ENCODE data around the gene DMBT1. TPM values are rescaled to one million over a fixed set of nuclear protein-coding genes. Genes with fewer than 3 reads are reported as not detected.
A peak's percentile ranks its signal among the peaks of the same experiment; 100 is the strongest.

DMBT1 gene
- not detected for polyA plus RNA-seq

- Mint-ChIP-seq H3K9me3 (no peaks in the 10 kb centered on the region), H3K36me3 (no peaks in the 10 kb centered on the region), H3K4me3 (no peak within 1 kb of the TSS), H3K4me1 (peaks cover 0 to 10% of the 10 kb centered on the region in 2 donors), H3K27ac (no peak within 1 kb of the TSS), H3K27me3 (ENCODE audit: low read depth in 3 of 3) (peaks cover 1 to 28% (median 7%) of the 10 kb centered on the region in 3 donors)
- no peak for DNase-seq
These were observed at the start of gene DMBT1 for GRCh38 chr10:122560279-122560804. DMBT1 (plus strand) TSS chr10:122560754; CDS start chr10:122560771, 17 bp downstream.

GRCh38 chr10:122513053-122513452 lies 47.5 kb upstream of the DMBT1 start:
- DNase-seq: no peak
- Mint-ChIP-seq H3K9me3 (no peaks in the 10 kb centered on the region), H3K4me1 (peaks cover 7 to 16% of the 10 kb centered on the region in 2 donors), H3K36me3 (no peaks in the 10 kb centered on the region), H3K27ac (no peak overlapping the region), H3K4me3 (no peak overlapping the region), H3K27me3 (ENCODE audit: low read depth in 3 of 3) (peaks cover 0 to 4% (median 0%) of the 10 kb centered on the region in 3 donors)

- H3K36me3 Mint-ChIP-seq: no peaks in the 10 kb centered on the region
- no peak for DNase-seq
- H3K4me1 Mint-ChIP-seq: peaks cover 7 to 16% of the 10 kb centered on the region in 2 donors
- H3K27ac Mint-ChIP-seq: no peak overlapping the region
- peaks cover 0 to 2% (median 0%) of the 10 kb centered on the region in 6 donors for H3K9me3 Mint-ChIP-seq
- peaks cover 0 to 8% (median 4%) of the 10 kb centered on the region in 3 donors for H3K27me3 Mint-ChIP-seq (ENCODE audit: low read depth in 3 of 3)
- no peak overlapping the region for H3K4me3 Mint-ChIP-seq
These were observed 46.3 kb upstream of the DMBT1 start for GRCh38 chr10:122514045-122514840.

GRCh38 chr10:122515022-122515424 lies 45.5 kb upstream of the DMBT1 start:
- Mint-ChIP-seq H3K36me3 (no peaks in the 10 kb centered on the region), H3K9me3 (peaks cover 0 to 2% (median 0%) of the 10 kb centered on the region in 6 donors), H3K27ac (no peak overlapping the region), H3K27me3 (ENCODE audit: low read depth in 3 of 3) (peaks cover 0 to 8% (median 4%) of the 10 kb centered on the region in 3 donors), H3K4me3 (no peak overlapping the region), H3K4me1 (peaks cover 7 to 16% of the 10 kb centered on the region in 2 donors)
- DNase-seq: no peak

GRCh38 chr10:122515588-122516231 lies 44.8 kb upstream of the DMBT1 start:
- Mint-ChIP-seq H3K4me1 (peaks cover 7 to 16% of the 10 kb centered on the region in 2 donors), H3K9me3 (peaks cover 0 to 2% (median 0%) of the 10 kb centered on the region in 6 donors), H3K27me3 (ENCODE audit: low read depth in 3 of 3) (peaks cover 0 to 9% (median 5%) of the 10 kb centered on the region in 3 donors), H3K36me3 (no peaks in the 10 kb centered on the region), H3K27ac (no peak overlapping the region), H3K4me3 (peak overlapping the region in 2 of 5 donors; percentile 53 to 62)
- DNase-seq: peak; percentile 27 to 49 (median 28)

- no peak for DNase-seq
- Mint-ChIP-seq H3K4me3 (no peak overlapping the region), H3K27ac (peak overlapping the region in 1 of 6 donors; percentile 45), H3K36me3 (no peaks in the 10 kb centered on the region), H3K4me1 (peaks cover 7 to 16% of the 10 kb centered on the region in 2 donors), H3K9me3 (peaks cover 0 to 2% (median 0%) of the 10 kb centered on the region in 6 donors), H3K27me3 (ENCODE audit: low read depth in 3 of 3) (peaks cover 2 to 9% (median 7%) of the 10 kb centered on the region in 3 donors)
These were observed 43.8 kb upstream of the DMBT1 start for GRCh38 chr10:122516734-122517133.

GRCh38 chr10:122519144-122519543 lies 41.4 kb upstream of the DMBT1 start:
- peaks cover 0 to 2% (median 0%) of the 10 kb centered on the region in 6 donors for H3K9me3 Mint-ChIP-seq
- peaks cover 5 to 9% (median 7%) of the 10 kb centered on the region in 3 donors for H3K27me3 Mint-ChIP-seq (ENCODE audit: low read depth in 3 of 3)
- no peaks in the 10 kb centered on the region for H3K36me3 Mint-ChIP-seq
- DNase-seq: no peak
- no peak overlapping the region for H3K4me3 Mint-ChIP-seq
- no peak overlapping the region for H3K27ac Mint-ChIP-seq
- H3K4me1 Mint-ChIP-seq: peaks cover 7 to 16% of the 10 kb centered on the region in 2 donors

- peaks cover 0 to 2% (median 0%) of the 10 kb centered on the region in 6 donors for H3K9me3 Mint-ChIP-seq
- no peaks in the 10 kb centered on the region for H3K36me3 Mint-ChIP-seq
- no peak for DNase-seq
- no peak overlapping the region for H3K4me3 Mint-ChIP-seq
- peaks cover 6 to 7% (median 6%) of the 10 kb centered on the region in 3 donors for H3K27me3 Mint-ChIP-seq (ENCODE audit: low read depth in 3 of 3)
- no peak overlapping the region for H3K27ac Mint-ChIP-seq
- peaks cover 7 to 16% of the 10 kb centered on the region in 2 donors for H3K4me1 Mint-ChIP-seq
These were observed 40.7 kb upstream of the DMBT1 start for GRCh38 chr10:122519873-122520272.

- no peak overlapping the region for H3K4me3 Mint-ChIP-seq
- H3K9me3 Mint-ChIP-seq: peaks cover 0 to 2% (median 0%) of the 10 kb centered on the region in 6 donors
- H3K36me3 Mint-ChIP-seq: no peaks in the 10 kb centered on the region
- DNase-seq: no peak
- no peak overlapping the region for H3K27ac Mint-ChIP-seq
- peaks cover under 1 to 9% of the 10 kb centered on the region in 2 donors for H3K4me1 Mint-ChIP-seq
- H3K27me3 Mint-ChIP-seq (ENCODE audit: low read depth in 3 of 3): peaks cover 6 to 11% (median 7%) of the 10 kb centered on the region in 3 donors
These were observed 39.5 kb upstream of the DMBT1 start for GRCh38 chr10:122521011-122521410.

- no peak overlapping the region for H3K4me3 Mint-ChIP-seq
- no peaks in the 10 kb centered on the region for H3K9me3 Mint-ChIP-seq
- peaks cover 3 to 11% (median 3%) of the 10 kb centered on the region in 3 donors for H3K27me3 Mint-ChIP-seq (ENCODE audit: low read depth in 3 of 3)
- no peaks in the 10 kb centered on the region for H3K36me3 Mint-ChIP-seq
- H3K27ac Mint-ChIP-seq: no peak overlapping the region
- peaks cover 0 to 4% of the 10 kb centered on the region in 2 donors for H3K4me1 Mint-ChIP-seq
- DNase-seq: no peak
These were observed 35.7 kb upstream of the DMBT1 start for GRCh38 chr10:122524811-122525210.

- no peak overlapping the region for H3K27ac Mint-ChIP-seq
- peaks cover 0 to 13% of the 10 kb centered on the region in 2 donors for H3K4me1 Mint-ChIP-seq
These were observed 34.8 kb upstream of the DMBT1 start for GRCh38 chr10:122525788-122526187.

GRCh38 chr10:122526892-122527291 lies 33.7 kb upstream of the DMBT1 start:
- Mint-ChIP-seq H3K4me3 (no peak overlapping the region), H3K27me3 (ENCODE audit: low read depth in 3 of 3) (peaks cover 2 to 9% (median 4%) of the 10 kb centered on the region in 3 donors), H3K4me1 (peaks cover 0 to 14% of the 10 kb centered on the region in 2 donors), H3K9me3 (peaks cover 0 to 3% (median 0%) of the 10 kb centered on the region in 6 donors), H3K36me3 (no peaks in the 10 kb centered on the region), H3K27ac (no peak overlapping the region)
- no peak for DNase-seq

More at GRCh38 chr10:122525788-122526187, 34.8 kb upstream of the DMBT1 start:
- no peak for DNase-seq
- Mint-ChIP-seq H3K4me3 (no peak overlapping the region), H3K36me3 (no peaks in the 10 kb centered on the region), H3K27me3 (ENCODE audit: low read depth in 3 of 3) (peaks cover 2 to 11% (median 2%) of the 10 kb centered on the region in 3 donors), H3K9me3 (no peaks in the 10 kb centered on the region)

GRCh38 chr10:122530177-122530576 lies 30.4 kb upstream of the DMBT1 start:
- Mint-ChIP-seq H3K9me3 (peaks cover 0 to 3% (median 0%) of the 10 kb centered on the region in 6 donors), H3K36me3 (no peaks in the 10 kb centered on the region), H3K4me1 (peaks cover 0 to 14% of the 10 kb centered on the region in 2 donors), H3K27me3 (ENCODE audit: low read depth in 3 of 3) (peaks cover 0 to 8% (median 7%) of the 10 kb centered on the region in 3 donors), H3K27ac (no peak overlapping the region), H3K4me3 (no peak overlapping the region)
- DNase-seq: no peak
